ENCODE measurements around the gene EIF3K.

The EIF3K gene

GRCh38 chr19:38684078-38684861 lies 65.3 kb downstream of the EIF3K start:
- no peak for DNase-seq (ENCODE audit: low read depth in 2 of 2)

- no peak for DNase-seq (ENCODE audit: low read depth in 2 of 2)
Measured at GRCh38 chr19:38684862-38685665, 66.1 kb downstream of the EIF3K start.

GRCh38 chr19:38685666-38686529 lies 66.9 kb downstream of the EIF3K start:
- no peak for DNase-seq (ENCODE audit: low read depth in 2 of 2)

DNA sequence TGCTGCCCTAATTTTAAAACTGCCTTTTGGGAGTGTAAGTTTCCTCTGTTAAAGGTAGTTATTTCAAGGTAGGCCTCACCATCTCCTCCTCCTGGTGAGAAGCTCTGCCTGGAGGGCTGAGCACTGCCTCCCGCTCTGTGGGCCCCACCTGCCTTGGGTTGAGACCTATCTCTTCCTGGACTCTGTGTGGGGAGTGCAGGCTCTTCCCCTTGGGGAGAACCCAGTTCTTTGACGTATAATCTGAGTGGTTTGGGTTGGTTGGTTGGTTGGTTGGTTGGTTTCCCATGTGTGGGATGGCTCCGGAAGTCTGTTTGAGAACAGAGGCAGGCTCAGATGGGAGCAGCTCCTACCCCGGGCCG lies 67.5 kb downstream of the EIF3K start:
- peak in 1 of 2 donors; percentile 26 for DNase-seq (ENCODE audit: low read depth in 2 of 2)

All from stimulated activated CD4-positive, alpha-beta T cell treated with anti-CD3 and anti-CD28 coated beads, Interleukin-4, amount 100 ng/mL, for 48 hours (primary cell).